GM12878 (cell line): Measurements from ENCODE around the gene ARSD. TPM values are rescaled to one million over a fixed set of nuclear protein-coding genes. Genes with fewer than 3 reads are reported as not detected.

Experiments
- MTA3 ChIP-seq: IDR thresholded peaks from 2 replicates; pipeline ENCODE4 v1.6.1; 2012; ENCODE audit warnings: low read length, inconsistent platforms, borderline replicate concordance
- MYB ChIP-seq: fragments of 150-350 bp; IDR thresholded peaks from 2 replicates; pipeline ENCODE4 v1.6.1; 2014; ENCODE audit warnings: mild to moderate bottlenecking, low read depth, low read length, borderline replicate concordance
- polyA plus RNA-seq, 11 experiments: library from polyadenylated mRNA; depleted of rRNA in 4 of 11; unstranded in 6 of 11; stranded (reverse) in 5 of 11; fragments of >200 nt; fragmentation: Nextera tagmentation in 4 of 11; fragmentation: Illumina TruSeq in 1 of 11; extraction: Ambion mirVana in 4 of 11; extraction: Trizol in 1 of 11; gene quantifications; 1 replicate in 1 of 11; 2 replicates in 10 of 11; pipeline versions ENCODE4 v1.2.1 to v1.2.3, GENCODE V29; 2011 to 2016; ENCODE audit warnings: inconsistent platforms in 2 of 11, missing spikeins in 2 of 11, low read depth in 1 of 11
- total RNA-seq, 4 experiments: library from RNA; depleted of rRNA in 3 of 4; stranded (reverse); fragments of >200 nt in 3 of 4; fragmentation: Illumina TruSeq in 1 of 4; extraction: Trizol in 1 of 4; gene quantifications; 2 replicates each; pipeline versions ENCODE4 v1.2.1 to v1.2.3, GENCODE V29; 2013 to 2021
- TF ChIP-seq, protein P1 (sequence below): fragments of 150-350 bp; IDR thresholded peaks from 2 replicates; pipeline ENCODE4 v1.6.1; 2014; ENCODE audit warnings: mild to moderate bottlenecking, low read depth, low read length
- TF ChIP-seq, protein P2 (sequence below): fragments of 450-650 bp; formaldehyde crosslinking; IDR thresholded peaks from 2 replicates; pipeline ENCODE4 v1.4.0; 2020; ENCODE audit warnings: mild to moderate bottlenecking, moderate library complexity
- TF ChIP-seq, protein P3 (sequence below): fragments of 450-650 bp; conservative IDR thresholded peaks from 2 replicates; pipeline ENCODE4 v1.6.1; 2017; ENCODE audit warnings: mild to moderate bottlenecking, moderate library complexity

ARSD gene
- total and polyA plus RNA-seq, 10 of the 15 experiments (the other 5 are each of a cell fraction or from before 2014, with no cell fraction given), result 0.05 to 1.5 (median 0.43) TPM

DNA sequence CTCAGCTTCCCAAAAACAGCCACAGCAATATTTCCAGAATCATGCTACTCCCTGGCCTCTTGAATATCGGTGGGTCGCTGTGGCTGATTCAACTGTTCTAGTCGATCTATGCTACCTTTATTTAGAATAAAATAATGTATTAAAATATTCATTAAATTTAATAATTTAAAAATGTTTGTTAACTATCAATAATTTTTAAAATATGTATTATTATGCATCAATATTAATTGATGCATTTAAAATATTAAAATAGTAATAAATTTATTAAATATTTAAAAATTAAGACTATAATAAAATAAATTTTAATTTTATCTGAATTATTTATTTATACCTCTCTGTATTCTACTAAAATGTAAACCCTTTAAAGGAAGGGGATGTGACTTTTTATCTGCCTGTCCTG is 19.0 kb downstream of the ARSD start (continued):
- TF ChIP-seq, protein P1, sequence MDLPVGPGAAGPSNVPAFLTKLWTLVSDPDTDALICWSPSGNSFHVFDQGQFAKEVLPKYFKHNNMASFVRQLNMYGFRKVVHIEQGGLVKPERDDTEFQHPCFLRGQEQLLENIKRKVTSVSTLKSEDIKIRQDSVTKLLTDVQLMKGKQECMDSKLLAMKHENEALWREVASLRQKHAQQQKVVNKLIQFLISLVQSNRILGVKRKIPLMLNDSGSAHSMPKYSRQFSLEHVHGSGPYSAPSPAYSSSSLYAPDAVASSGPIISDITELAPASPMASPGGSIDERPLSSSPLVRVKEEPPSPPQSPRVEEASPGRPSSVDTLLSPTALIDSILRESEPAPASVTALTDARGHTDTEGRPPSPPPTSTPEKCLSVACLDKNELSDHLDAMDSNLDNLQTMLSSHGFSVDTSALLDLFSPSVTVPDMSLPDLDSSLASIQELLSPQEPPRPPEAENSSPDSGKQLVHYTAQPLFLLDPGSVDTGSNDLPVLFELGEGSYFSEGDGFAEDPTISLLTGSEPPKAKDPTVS, result no peak
- TF ChIP-seq MYB (no peak), MTA3 (no peak)
- TF ChIP-seq, protein P2, sequence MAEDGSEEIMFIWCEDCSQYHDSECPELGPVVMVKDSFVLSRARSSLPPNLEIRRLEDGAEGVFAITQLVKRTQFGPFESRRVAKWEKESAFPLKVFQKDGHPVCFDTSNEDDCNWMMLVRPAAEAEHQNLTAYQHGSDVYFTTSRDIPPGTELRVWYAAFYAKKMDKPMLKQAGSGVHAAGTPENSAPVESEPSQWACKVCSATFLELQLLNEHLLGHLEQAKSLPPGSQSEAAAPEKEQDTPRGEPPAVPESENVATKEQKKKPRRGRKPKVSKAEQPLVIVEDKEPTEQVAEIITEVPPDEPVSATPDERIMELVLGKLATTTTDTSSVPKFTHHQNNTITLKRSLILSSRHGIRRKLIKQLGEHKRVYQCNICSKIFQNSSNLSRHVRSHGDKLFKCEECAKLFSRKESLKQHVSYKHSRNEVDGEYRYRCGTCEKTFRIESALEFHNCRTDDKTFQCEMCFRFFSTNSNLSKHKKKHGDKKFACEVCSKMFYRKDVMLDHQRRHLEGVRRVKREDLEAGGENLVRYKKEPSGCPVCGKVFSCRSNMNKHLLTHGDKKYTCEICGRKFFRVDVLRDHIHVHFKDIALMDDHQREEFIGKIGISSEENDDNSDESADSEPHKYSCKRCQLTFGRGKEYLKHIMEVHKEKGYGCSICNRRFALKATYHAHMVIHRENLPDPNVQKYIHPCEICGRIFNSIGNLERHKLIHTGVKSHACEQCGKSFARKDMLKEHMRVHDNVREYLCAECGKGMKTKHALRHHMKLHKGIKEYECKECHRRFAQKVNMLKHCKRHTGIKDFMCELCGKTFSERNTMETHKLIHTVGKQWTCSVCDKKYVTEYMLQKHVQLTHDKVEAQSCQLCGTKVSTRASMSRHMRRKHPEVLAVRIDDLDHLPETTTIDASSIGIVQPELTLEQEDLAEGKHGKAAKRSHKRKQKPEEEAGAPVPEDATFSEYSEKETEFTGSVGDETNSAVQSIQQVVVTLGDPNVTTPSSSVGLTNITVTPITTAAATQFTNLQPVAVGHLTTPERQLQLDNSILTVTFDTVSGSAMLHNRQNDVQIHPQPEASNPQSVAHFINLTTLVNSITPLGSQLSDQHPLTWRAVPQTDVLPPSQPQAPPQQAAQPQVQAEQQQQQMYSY (CRISPR knock-in tag), result no peak
- TF ChIP-seq, protein P3, sequence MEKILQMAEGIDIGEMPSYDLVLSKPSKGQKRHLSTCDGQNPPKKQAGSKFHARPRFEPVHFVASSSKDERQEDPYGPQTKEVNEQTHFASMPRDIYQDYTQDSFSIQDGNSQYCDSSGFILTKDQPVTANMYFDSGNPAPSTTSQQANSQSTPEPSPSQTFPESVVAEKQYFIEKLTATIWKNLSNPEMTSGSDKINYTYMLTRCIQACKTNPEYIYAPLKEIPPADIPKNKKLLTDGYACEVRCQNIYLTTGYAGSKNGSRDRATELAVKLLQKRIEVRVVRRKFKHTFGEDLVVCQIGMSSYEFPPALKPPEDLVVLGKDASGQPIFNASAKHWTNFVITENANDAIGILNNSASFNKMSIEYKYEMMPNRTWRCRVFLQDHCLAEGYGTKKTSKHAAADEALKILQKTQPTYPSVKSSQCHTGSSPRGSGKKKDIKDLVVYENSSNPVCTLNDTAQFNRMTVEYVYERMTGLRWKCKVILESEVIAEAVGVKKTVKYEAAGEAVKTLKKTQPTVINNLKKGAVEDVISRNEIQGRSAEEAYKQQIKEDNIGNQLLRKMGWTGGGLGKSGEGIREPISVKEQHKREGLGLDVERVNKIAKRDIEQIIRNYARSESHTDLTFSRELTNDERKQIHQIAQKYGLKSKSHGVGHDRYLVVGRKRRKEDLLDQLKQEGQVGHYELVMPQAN, result no peak
- TF ChIP-seq, all 136 proteins: peak for 0
